ENCODE data around the gene VOPP1.

The VOPP1 gene

DNA sequence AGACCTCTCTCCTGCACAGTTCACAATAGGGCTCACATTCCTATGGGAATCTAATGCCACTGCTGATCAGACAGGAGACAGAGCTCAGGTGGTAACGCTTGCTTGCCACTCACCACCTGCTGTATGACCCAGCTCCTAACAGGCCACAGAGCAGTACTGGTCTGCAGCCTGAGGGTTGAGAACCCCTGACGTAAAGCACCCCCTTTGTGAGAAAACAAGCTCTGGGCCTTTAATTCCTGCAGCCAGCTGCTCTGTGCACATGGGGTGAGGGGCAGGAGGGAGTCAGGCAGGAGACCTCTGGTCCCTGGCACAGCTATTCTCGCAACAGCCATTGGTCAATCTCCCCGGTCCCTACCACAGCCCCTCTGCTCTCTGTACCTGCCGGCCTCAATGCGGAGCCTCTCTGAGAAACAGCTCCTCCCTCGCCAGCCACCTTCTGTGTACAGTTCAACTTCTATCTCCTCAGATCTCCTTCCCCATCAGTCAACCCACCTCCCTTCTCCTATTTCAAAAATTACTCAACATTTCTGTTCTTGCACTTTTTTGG is 105.2 kb downstream of the VOPP1 start:
- H2AFZ ChIP-seq (ENCODE audit: low read length), result no peak overlapping the region
- no peak overlapping the region for H3K9ac ChIP-seq (ENCODE audit: low read depth, low read length, poor library complexity, severe bottlenecking)
- H3K4me3 ChIP-seq (ENCODE audit: low read length, poor library complexity, severe bottlenecking), result no peak overlapping the region
- no peaks in the 10 kb centered on the region for H3K9me2 ChIP-seq (replicated peaks; ENCODE audit: low read depth, low read length)
- peaks cover 28% of the 10 kb centered on the region for H3K36me3 ChIP-seq (ENCODE audit: insufficient read depth, low read length)
- no peaks in the 10 kb centered on the region for H3K9me3 ChIP-seq (ENCODE audit: insufficient read depth, low read depth, low read length)
- H3F3A ChIP-seq (ENCODE audit: low read depth), result no peaks in the 10 kb centered on the region
- H3K4me2 ChIP-seq (ENCODE audit: low read depth, low read length, poor library complexity, severe bottlenecking), result no peak overlapping the region
- H4K20me1 ChIP-seq (ENCODE audit: insufficient read depth, low read length, poor library complexity, severe bottlenecking), result no peaks in the 10 kb centered on the region
- no peak for TF ChIP-seq EZH2phosphoT487 (IDR thresholded peaks at IDR 0.05; ENCODE audit: borderline replicate concordance)
- TF ChIP-seq, protein P1, sequence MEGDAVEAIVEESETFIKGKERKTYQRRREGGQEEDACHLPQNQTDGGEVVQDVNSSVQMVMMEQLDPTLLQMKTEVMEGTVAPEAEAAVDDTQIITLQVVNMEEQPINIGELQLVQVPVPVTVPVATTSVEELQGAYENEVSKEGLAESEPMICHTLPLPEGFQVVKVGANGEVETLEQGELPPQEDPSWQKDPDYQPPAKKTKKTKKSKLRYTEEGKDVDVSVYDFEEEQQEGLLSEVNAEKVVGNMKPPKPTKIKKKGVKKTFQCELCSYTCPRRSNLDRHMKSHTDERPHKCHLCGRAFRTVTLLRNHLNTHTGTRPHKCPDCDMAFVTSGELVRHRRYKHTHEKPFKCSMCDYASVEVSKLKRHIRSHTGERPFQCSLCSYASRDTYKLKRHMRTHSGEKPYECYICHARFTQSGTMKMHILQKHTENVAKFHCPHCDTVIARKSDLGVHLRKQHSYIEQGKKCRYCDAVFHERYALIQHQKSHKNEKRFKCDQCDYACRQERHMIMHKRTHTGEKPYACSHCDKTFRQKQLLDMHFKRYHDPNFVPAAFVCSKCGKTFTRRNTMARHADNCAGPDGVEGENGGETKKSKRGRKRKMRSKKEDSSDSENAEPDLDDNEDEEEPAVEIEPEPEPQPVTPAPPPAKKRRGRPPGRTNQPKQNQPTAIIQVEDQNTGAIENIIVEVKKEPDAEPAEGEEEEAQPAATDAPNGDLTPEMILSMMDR (conservative IDR thresholded peaks at IDR 0.05; ENCODE audit: low read length), result no peak
- H3K79me2 ChIP-seq (ENCODE audit: insufficient read depth, low read length), result no peaks in the 10 kb centered on the region
- no peaks in the 10 kb centered on the region for H3K27me3 ChIP-seq (ENCODE audit: insufficient read depth, low read length, poor library complexity, severe bottlenecking)
- H3K4me1 ChIP-seq (ENCODE audit: insufficient read depth, low read length, poor library complexity, severe bottlenecking), result no peaks in the 10 kb centered on the region

DNA sequence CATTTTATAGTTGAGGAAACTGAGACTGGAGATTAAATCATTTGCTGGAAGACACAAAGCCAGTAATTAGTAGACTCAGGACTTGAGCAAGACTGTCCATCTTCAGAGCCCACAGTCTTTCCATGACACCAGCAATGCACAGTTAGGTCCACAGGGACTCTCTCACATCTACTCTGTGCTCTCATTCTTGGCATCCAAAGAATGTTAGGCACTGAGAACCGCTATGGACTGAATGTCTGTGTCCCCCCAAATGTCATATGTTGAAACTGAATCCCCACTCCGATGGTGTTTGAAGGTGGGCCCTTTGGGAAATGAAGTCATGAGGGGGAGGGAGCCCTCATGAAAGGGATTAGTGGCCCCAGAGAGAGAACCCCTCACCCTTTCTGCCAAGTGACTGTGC is 106.6 kb downstream of the VOPP1 start:
- Histone ChIP-seq H3K9ac (ENCODE audit: low read depth, low read length, poor library complexity, severe bottlenecking) (no peak overlapping the region), H3F3A (ENCODE audit: low read depth) (no peaks in the 10 kb centered on the region), H3K79me2 (ENCODE audit: insufficient read depth, low read length) (no peaks in the 10 kb centered on the region), H3K36me3 (ENCODE audit: insufficient read depth, low read length) (peaks cover 28% of the 10 kb centered on the region), H3K4me2 (ENCODE audit: low read depth, low read length, poor library complexity, severe bottlenecking) (no peak overlapping the region), H3K4me1 (ENCODE audit: insufficient read depth, low read length, poor library complexity, severe bottlenecking) (no peaks in the 10 kb centered on the region), H3K27me3 (ENCODE audit: insufficient read depth, low read length, poor library complexity, severe bottlenecking) (no peaks in the 10 kb centered on the region), H2AFZ (ENCODE audit: low read length) (no peak overlapping the region), H3K9me2 (replicated peaks; ENCODE audit: low read depth, low read length) (no peaks in the 10 kb centered on the region), H4K20me1 (ENCODE audit: insufficient read depth, low read length, poor library complexity, severe bottlenecking) (no peaks in the 10 kb centered on the region), H3K4me3 (ENCODE audit: low read length, poor library complexity, severe bottlenecking) (no peak overlapping the region), H3K9me3 (ENCODE audit: insufficient read depth, low read depth, low read length) (no peaks in the 10 kb centered on the region)
- TF ChIP-seq, protein P1 (conservative IDR thresholded peaks at IDR 0.05; ENCODE audit: low read length), result no peak

DNA sequence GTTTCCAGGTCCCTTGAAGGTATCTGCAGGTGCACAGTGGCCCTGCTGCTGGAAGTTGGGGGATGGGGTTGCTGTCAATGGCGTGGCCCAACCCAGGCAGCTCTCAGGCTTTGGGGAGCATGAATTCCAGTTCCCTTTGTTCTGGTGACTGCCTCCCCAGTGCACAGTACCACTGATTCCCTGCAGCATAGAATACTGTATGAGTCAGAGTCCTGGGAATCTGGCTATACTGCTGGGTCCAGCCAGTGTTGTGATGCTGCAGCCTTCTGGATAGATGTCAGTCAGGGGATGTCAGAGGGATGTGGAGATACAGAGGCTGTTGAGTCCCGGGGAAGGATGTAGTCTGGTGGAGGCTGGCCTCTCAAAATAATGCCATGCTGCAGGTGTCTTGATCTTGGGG is 107.9 kb downstream of the VOPP1 start:
- Histone ChIP-seq H3K9me3 (ENCODE audit: insufficient read depth, low read depth, low read length) (no peaks in the 10 kb centered on the region), H3K9ac (ENCODE audit: low read depth, low read length, poor library complexity, severe bottlenecking) (no peak overlapping the region), H3F3A (ENCODE audit: low read depth) (no peaks in the 10 kb centered on the region), H3K36me3 (ENCODE audit: insufficient read depth, low read length) (peaks cover 25% of the 10 kb centered on the region), H3K4me1 (ENCODE audit: insufficient read depth, low read length, poor library complexity, severe bottlenecking) (no peaks in the 10 kb centered on the region), H3K27me3 (ENCODE audit: insufficient read depth, low read length, poor library complexity, severe bottlenecking) (no peaks in the 10 kb centered on the region), H4K20me1 (ENCODE audit: insufficient read depth, low read length, poor library complexity, severe bottlenecking) (no peaks in the 10 kb centered on the region), H3K4me2 (ENCODE audit: low read depth, low read length, poor library complexity, severe bottlenecking) (no peak overlapping the region), H3K4me3 (ENCODE audit: low read length, poor library complexity, severe bottlenecking) (no peak overlapping the region), H3K79me2 (ENCODE audit: insufficient read depth, low read length) (no peaks in the 10 kb centered on the region), H2AFZ (ENCODE audit: low read length) (no peak overlapping the region), H3K9me2 (replicated peaks; ENCODE audit: low read depth, low read length) (no peaks in the 10 kb centered on the region; the same call in 1 of the 2 replicates)
- TF ChIP-seq, protein P1 (conservative IDR thresholded peaks at IDR 0.05; ENCODE audit: low read length), result no peak
- TF ChIP-seq EZH2phosphoT487 (IDR thresholded peaks at IDR 0.05; ENCODE audit: borderline replicate concordance), result no peak
